Stimulated activated CD4-positive, alpha-beta T cell treated with anti-CD3 and anti-CD28 coated beads, Interleukin-1b, Interleukin-23, amount 100 ng/mL, for 48 hours (primary cell): Measurements from ENCODE around the gene ABHD4.
A peak's percentile ranks its signal among the peaks of the same experiment; 100 is the strongest.
"Not testable (repeated sequence)": the region's sequence is repeated elsewhere in the genome, so short reads cannot be mapped to it uniquely, and the experiment has no call there.

Experiments used
- DNase-seq: peaks from one replicate; pipeline ENCODE4 v3.0.0-alpha.2; 2020

ABHD4 gene

GRCh38 chr14:22593189-22593588, 4.9 kb upstream of the ABHD4 start:
- no peak for DNase-seq

- no peak for DNase-seq
Observed at GRCh38 chr14:22593601-22594000, 4.5 kb upstream of the ABHD4 start.

- DNase-seq: no peak
Observed at GRCh38 chr14:22594156-22594716, 3.9 kb upstream of the ABHD4 start.

GRCh38 chr14:22596354-22596879, 1.7 kb upstream of the ABHD4 start:
- DNase-seq: no peak

- no peak for DNase-seq
Observed at GRCh38 chr14:22597265-22597664, 835 bp upstream of the ABHD4 start.

GRCh38 chr14:22597771-22598098, 365 bp upstream of the ABHD4 start:
- no peak for DNase-seq

- DNase-seq: peak; percentile 42
Observed at GRCh38 chr14:22598896-22599244, 770 bp downstream of the ABHD4 start.

GRCh38 chr14:22599349-22599748, 1.2 kb downstream of the ABHD4 start:
- DNase-seq: no peak

GRCh38 chr14:22600027-22600426, 1.9 kb downstream of the ABHD4 start:
- DNase-seq: no peak

- no peak for DNase-seq
Observed at GRCh38 chr14:22601456-22601855, 3.4 kb downstream of the ABHD4 start.

GRCh38 chr14:22601996-22602395, 3.9 kb downstream of the ABHD4 start:
- no peak for DNase-seq

- DNase-seq: no peak
Observed at GRCh38 chr14:22602862-22603261, 4.8 kb downstream of the ABHD4 start.

GRCh38 chr14:22606380-22606779, 8.3 kb downstream of the ABHD4 start:
- no peak for DNase-seq

GRCh38 chr14:22607291-22607690, 9.2 kb downstream of the ABHD4 start:
- DNase-seq: no peak

GRCh38 chr14:22610931-22611330, 12.8 kb downstream of the ABHD4 start:
- DNase-seq: no peak

GRCh38 chr14:22613106-22613695, 15.1 kb downstream of the ABHD4 start:
- DNase-seq: no peak

GRCh38 chr14:22613736-22614239, 15.7 kb downstream of the ABHD4 start:
- no peak for DNase-seq

- no peak for DNase-seq
Observed at GRCh38 chr14:22614240-22614799, 16.2 kb downstream of the ABHD4 start.

- DNase-seq: not testable (repeated sequence)
Observed at GRCh38 chr14:22615765-22616164, 17.7 kb downstream of the ABHD4 start.

- no peak for DNase-seq
Observed at GRCh38 chr14:22622255-22622654, 24.2 kb downstream of the ABHD4 start.

GRCh38 chr14:22623047-22623446, 24.9 kb downstream of the ABHD4 start:
- no peak for DNase-seq

GRCh38 chr14:22626590-22626989, 28.5 kb downstream of the ABHD4 start:
- no peak for DNase-seq

GRCh38 chr14:22627506-22628263, 29.6 kb downstream of the ABHD4 start:
- DNase-seq: no peak

GRCh38 chr14:22629361-22629760, 31.3 kb downstream of the ABHD4 start:
- no peak for DNase-seq
